ENCODE data around the gene CMSS1.

GRCh38 chr3:100088735-100089368, 271.2 kb downstream of the CMSS1 start:
- TF ChIP-seq, protein P1, sequence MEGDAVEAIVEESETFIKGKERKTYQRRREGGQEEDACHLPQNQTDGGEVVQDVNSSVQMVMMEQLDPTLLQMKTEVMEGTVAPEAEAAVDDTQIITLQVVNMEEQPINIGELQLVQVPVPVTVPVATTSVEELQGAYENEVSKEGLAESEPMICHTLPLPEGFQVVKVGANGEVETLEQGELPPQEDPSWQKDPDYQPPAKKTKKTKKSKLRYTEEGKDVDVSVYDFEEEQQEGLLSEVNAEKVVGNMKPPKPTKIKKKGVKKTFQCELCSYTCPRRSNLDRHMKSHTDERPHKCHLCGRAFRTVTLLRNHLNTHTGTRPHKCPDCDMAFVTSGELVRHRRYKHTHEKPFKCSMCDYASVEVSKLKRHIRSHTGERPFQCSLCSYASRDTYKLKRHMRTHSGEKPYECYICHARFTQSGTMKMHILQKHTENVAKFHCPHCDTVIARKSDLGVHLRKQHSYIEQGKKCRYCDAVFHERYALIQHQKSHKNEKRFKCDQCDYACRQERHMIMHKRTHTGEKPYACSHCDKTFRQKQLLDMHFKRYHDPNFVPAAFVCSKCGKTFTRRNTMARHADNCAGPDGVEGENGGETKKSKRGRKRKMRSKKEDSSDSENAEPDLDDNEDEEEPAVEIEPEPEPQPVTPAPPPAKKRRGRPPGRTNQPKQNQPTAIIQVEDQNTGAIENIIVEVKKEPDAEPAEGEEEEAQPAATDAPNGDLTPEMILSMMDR (conservative IDR thresholded peaks at IDR 0.05; ENCODE audit: low read depth, low read length), result no peak
- TF ChIP-seq EZH2 (IDR thresholded peaks at IDR 0.05; ENCODE audit: borderline replicate concordance, low read depth, low read length, poor library complexity, severe bottlenecking), result no peak

Measured in A673 (cell line).